ENCODE measurements around the gene C12orf57. TPM values are rescaled to one million over a fixed set of nuclear protein-coding genes. Genes with fewer than 3 reads are reported as not detected.
"Not testable (repeated sequence)": the region's sequence is repeated elsewhere in the genome, so short reads cannot be mapped to it uniquely, and the experiment has no call there.

C12orf57 gene
- total and polyA plus RNA-seq, 7 experiments from 2014 or later, result 148 to 592 (median 394) TPM

DNA sequence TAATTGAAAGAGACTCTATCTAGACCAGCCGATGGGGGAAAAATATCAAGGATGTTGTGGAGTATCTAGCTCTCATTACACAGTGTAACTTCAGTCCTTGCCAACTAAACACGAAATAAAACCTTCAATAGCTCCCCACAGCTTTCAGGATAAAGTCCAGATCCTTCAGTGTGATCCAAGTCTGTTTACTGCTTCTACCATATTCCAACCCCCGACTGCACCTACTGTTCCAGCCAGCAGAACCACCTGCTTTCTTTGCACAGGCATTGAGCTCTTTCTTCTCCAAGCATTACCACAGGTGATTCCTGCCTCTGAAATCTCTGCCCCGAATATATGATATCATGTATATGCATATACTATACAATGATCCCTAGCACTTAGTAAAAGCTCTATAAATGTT lies 41.4 kb upstream of the C12orf57 start:
- Mint-ChIP-seq H3K36me3 (no peaks in the 10 kb centered on the region), H3K4me1 (peaks cover 0 to 13% (median 5%) of the 10 kb centered on the region in 7 donors), H3K27ac (no peak overlapping the region), H3K27me3 (no peaks in the 10 kb centered on the region), H3K9me3 (no peaks in the 10 kb centered on the region), H3K4me3 (no peak overlapping the region)
- no peak for ATAC-seq
- Histone ChIP-seq H3K27ac (ENCODE audit: low read depth, low read length) (no peak overlapping the region), H3K4me1 (ENCODE audit: control insufficient read depth in 2 of 2, insufficient read depth in 2 of 2, low read length in 2 of 2) (peaks cover 14 to 17% of the 10 kb centered on the region in 2 donors), H3K9me3 (ENCODE audit: control insufficient read depth in 2 of 3, low read length in 3 of 3) (no peaks in the 10 kb centered on the region), H3K27me3 (ENCODE audit: control insufficient read depth in 2 of 2, insufficient read depth in 2 of 2, low read length in 2 of 2) (no peaks in the 10 kb centered on the region), H3K4me3 (ENCODE audit: low read length) (no peak overlapping the region), H3K36me3 (ENCODE audit: control insufficient read depth in 2 of 3, insufficient read depth in 3 of 3, low read length in 3 of 3) (no peaks in the 10 kb centered on the region)
- POLR2A ChIA-PET, result interaction anchor here (0.7 to 3.8 kb wide), 4 partner anchors 11 to 29 kb away, joined by 3 to 20 read pairs (median 7); partner anchors contain the start of genes ENO2 and SPSB2
- intact Hi-C loops (cut with micrococcal nuclease), result loop anchor here in 1 of 2 donors (5.0 kb wide), 1 partner anchor 345 kb away; the partner anchor contains the start of gene IFFO1
- CTCF ChIA-PET, result interaction anchor here (1.1 to 2.1 kb wide), 2 partner anchors 11 to 68 kb away, joined by 5 to 6 read pairs; no protein-coding TSS in a partner anchor
- no peak for DNase-seq

- Mint-ChIP-seq H3K27me3 (no peaks in the 10 kb centered on the region), H3K27ac (peak overlapping the region in 1 of 9 donors; percentile 78), H3K9me3 (peaks cover 0 to 3% (median 0%) of the 10 kb centered on the region in 11 donors), H3K4me1 (peaks cover 0 to 13% (median 5%) of the 10 kb centered on the region in 7 donors), H3K4me3 (peak overlapping the region in 1 of 10 donors; percentile 8), H3K36me3 (peaks cover 0 to 5% (median 0%) of the 10 kb centered on the region in 5 donors)
- Histone ChIP-seq H3K27me3 (ENCODE audit: control insufficient read depth in 2 of 2, insufficient read depth in 2 of 2, low read length in 2 of 2) (no peaks in the 10 kb centered on the region), H3K4me1 (ENCODE audit: control insufficient read depth in 2 of 2, insufficient read depth in 2 of 2, low read length in 2 of 2) (peaks cover 14 to 17% of the 10 kb centered on the region in 2 donors), H3K9me3 (ENCODE audit: control insufficient read depth in 2 of 3, low read length in 3 of 3) (no peaks in the 10 kb centered on the region), H3K4me3 (ENCODE audit: low read length) (no peak overlapping the region), H3K27ac (ENCODE audit: low read depth, low read length) (peak overlapping the region; percentile 93), H3K36me3 (ENCODE audit: control insufficient read depth in 2 of 3, insufficient read depth in 3 of 3, low read length in 3 of 3) (no peaks in the 10 kb centered on the region)
- no peak for ATAC-seq
- ChIA-PET CTCF (interaction anchor here (0.6 to 2.1 kb wide), 2 partner anchors 69 to 768 kb away, joined by 5 read pairs; no protein-coding TSS in a partner anchor), POLR2A (interaction anchor here (1.1 to 3.8 kb wide), 3 partner anchors 10 to 31 kb away, joined by 3 to 20 read pairs (median 17); partner anchors contain the start of genes ENO2 and SPSB2)
- intact Hi-C loops (cut with micrococcal nuclease), result loop anchor here (1.0 to 5.0 kb wide), 8 partner anchors 11 to 346 kb away; partner anchors contain the start of genes ENO2 (in 2 of the 2), SPSB2 (in 2 of the 2), USP5 (in 2 of the 2) and IFFO1 (in 1 of the 2)
- DNase-seq, result no peak
These were observed 40.1 kb upstream of the C12orf57 start for GRCh38 chr12:6903722-6904121.

- Histone ChIP-seq H3K4me3 (ENCODE audit: low read length) (peak within 1 kb of the TSS; percentile 75), H3K9me3 (ENCODE audit: control insufficient read depth in 2 of 3, low read length in 3 of 3) (no peaks in the 10 kb centered on the region), H3K36me3 (ENCODE audit: control insufficient read depth in 2 of 3, insufficient read depth in 3 of 3, low read length in 3 of 3) (no peaks in the 10 kb centered on the region), H3K27me3 (ENCODE audit: control insufficient read depth in 2 of 2, insufficient read depth in 2 of 2, low read length in 2 of 2) (no peaks in the 10 kb centered on the region), H3K4me1 (ENCODE audit: control insufficient read depth in 2 of 2, insufficient read depth in 2 of 2, low read length in 2 of 2) (peaks cover 14 to 17% of the 10 kb centered on the region in 2 donors), H3K27ac (ENCODE audit: low read depth, low read length) (peak within 1 kb of the TSS; percentile 93)
- ChIA-PET POLR2A (interaction anchor here (0.6 to 3.8 kb wide), 11 partner anchors 9 to 64 kb away, joined by 3 to 20 read pairs (median 4); partner anchors contain the start of genes C12orf57, ENO2, RNU7-1 and SPSB2), CTCF (interaction anchor here (0.6 to 3.6 kb wide), 4 partner anchors 20 to 768 kb away, joined by 3 to 16 read pairs (median 7); partner anchors contain the start of gene SPSB2)
- Mint-ChIP-seq H3K27ac (peak within 1 kb of the TSS in 1 of 9 donors; percentile 78), H3K9me3 (peaks cover 0 to 3% (median 0%) of the 10 kb centered on the region in 11 donors), H3K4me1 (peaks cover 0 to 10% (median 3%) of the 10 kb centered on the region in 7 donors), H3K36me3 (peaks cover 0 to 5% (median 0%) of the 10 kb centered on the region in 5 donors), H3K27me3 (no peaks in the 10 kb centered on the region), H3K4me3 (peak within 1 kb of the TSS in 1 of 10 donors; percentile 8)
- ATAC-seq (peak; percentile 98), DNase-seq (peak; percentile 89 to 98 (median 95))
- intact Hi-C loops (cut with micrococcal nuclease), result loop anchor here (1.0 to 5.0 kb wide), 8 partner anchors 10 to 347 kb away; partner anchors contain the start of genes ENO2 (in 2 of the 2), SPSB2 (in 2 of the 2), USP5 (in 2 of the 2) and IFFO1 (in 1 of the 2)
These were observed 39.2 kb upstream of the C12orf57 start, which contains the start of gene LRRC23 for GRCh38 chr12:6904280-6905276. LRRC23 (plus strand) TSS chr12:6904822; CDS start chr12:6905634, 812 bp downstream.

DNA sequence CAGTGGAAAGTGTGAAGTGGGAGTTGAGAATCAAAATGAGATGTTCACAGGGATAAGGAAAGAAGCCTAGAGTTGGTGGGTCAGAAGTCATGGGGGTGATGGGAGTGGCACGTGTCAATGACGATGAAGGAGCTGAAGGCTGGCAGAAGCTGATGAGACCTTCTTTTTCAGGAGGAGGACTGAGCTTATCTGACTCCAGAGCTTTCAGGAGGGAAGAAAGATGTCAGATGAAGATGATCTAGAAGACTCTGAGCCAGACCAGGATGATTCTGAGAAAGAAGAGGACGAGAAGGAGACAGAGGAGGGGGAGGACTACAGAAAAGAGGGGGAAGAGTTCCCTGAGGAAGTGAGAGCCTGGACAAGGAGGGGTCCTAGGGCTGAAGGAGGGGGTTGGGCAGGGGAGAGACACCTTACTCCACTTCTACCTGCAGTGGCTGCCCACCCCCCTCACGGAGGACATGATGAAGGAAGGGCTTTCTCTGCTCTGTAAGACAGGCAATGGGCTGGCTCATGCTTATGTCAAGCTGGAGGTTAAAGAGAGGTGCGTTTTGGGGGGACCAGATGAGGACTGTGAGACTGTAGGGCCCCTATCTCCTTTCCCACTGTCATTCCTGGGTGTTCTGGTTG lies 38.3 kb upstream of the C12orf57 start:
- peaks cover 0 to 5% (median 0%) of the 10 kb centered on the region in 5 donors for H3K36me3 Mint-ChIP-seq
- H3K4me1 ChIP-seq (ENCODE audit: control insufficient read depth in 2 of 2, insufficient read depth in 2 of 2, low read length in 2 of 2), result peaks cover 14 to 17% of the 10 kb centered on the region in 2 donors
- no peak for ATAC-seq
- peak overlapping the region; percentile 93 for H3K27ac ChIP-seq (ENCODE audit: low read depth, low read length)
- no peaks in the 10 kb centered on the region for H3K27me3 Mint-ChIP-seq
- H3K36me3 ChIP-seq (ENCODE audit: control insufficient read depth in 2 of 3, insufficient read depth in 3 of 3, low read length in 3 of 3), result no peaks in the 10 kb centered on the region
- peaks cover 0 to 4% (median 0%) of the 10 kb centered on the region in 7 donors for H3K4me1 Mint-ChIP-seq
- H3K27me3 ChIP-seq (ENCODE audit: control insufficient read depth in 2 of 2, insufficient read depth in 2 of 2, low read length in 2 of 2), result no peaks in the 10 kb centered on the region
- H3K9me3 Mint-ChIP-seq, result peaks cover 0 to 3% (median 0%) of the 10 kb centered on the region in 11 donors
- H3K4me3 ChIP-seq (ENCODE audit: low read length), result peak overlapping the region; percentile 75
- H3K4me3 Mint-ChIP-seq, result no peak overlapping the region
- POLR2A ChIA-PET, result interaction anchor here (0.6 to 3.8 kb wide), 14 partner anchors 8 to 63 kb away, joined by 3 to 20 read pairs (median 4); partner anchors contain the start of genes C12orf57, ENO2, RNU7-1 and SPSB2
- intact Hi-C loops (cut with micrococcal nuclease), result no loop called here
- CTCF ChIA-PET, result interaction anchor here (0.8 to 3.6 kb wide), 3 partner anchors 19 to 34 kb away, joined by 4 to 16 read pairs (median 9); partner anchors contain the start of gene SPSB2
- no peak overlapping the region for H3K27ac Mint-ChIP-seq
- no peaks in the 10 kb centered on the region for H3K9me3 ChIP-seq (ENCODE audit: control insufficient read depth in 2 of 3, low read length in 3 of 3)
- no peak for DNase-seq

- H3K4me3 ChIP-seq (ENCODE audit: low read length); H3K9me3 ChIP-seq (ENCODE audit: control insufficient read depth in 2 of 3, low read length in 3 of 3); H3K9me3 Mint-ChIP-seq; H3K27me3 Mint-ChIP-seq; H3K4me3 Mint-ChIP-seq; H3K36me3 ChIP-seq (ENCODE audit: control insufficient read depth in 2 of 3, insufficient read depth in 3 of 3, low read length in 3 of 3); DNase-seq; H3K27ac Mint-ChIP-seq; ATAC-seq; H3K27me3 ChIP-seq (ENCODE audit: control insufficient read depth in 2 of 2, insufficient read depth in 2 of 2, low read length in 2 of 2); H3K36me3 Mint-ChIP-seq; H3K27ac ChIP-seq (ENCODE audit: low read depth, low read length); intact Hi-C loops (cut with micrococcal nuclease): not testable (repeated sequence)
- H3K4me1 Mint-ChIP-seq, result peaks cover 0 to 10% (median 7%) of the 10 kb centered on the region in 7 donors
- peaks cover 14 to 17% of the 10 kb centered on the region in 2 donors for H3K4me1 ChIP-seq (ENCODE audit: control insufficient read depth in 2 of 2, insufficient read depth in 2 of 2, low read length in 2 of 2)
- ChIA-PET CTCF (interaction anchor here (0.6 to 3.6 kb wide), 4 partner anchors 14 to 875 kb away, joined by 3 to 16 read pairs (median 7); partner anchors contain the start of gene SPSB2), POLR2A (interaction anchor here (0.7 to 1.7 kb wide), 6 partner anchors 8 to 75 kb away, joined by 3 to 5 read pairs (median 4); partner anchors contain the start of genes ATN1, C12orf57, RNU7-1 and SPSB2)
These were observed 35.7 kb upstream of the C12orf57 start for GRCh38 chr12:6908141-6908540.

Measured in naive thymus-derived CD4-positive, alpha-beta T cell (primary cell).